Left ventricle myocardium inferior (tissue), 1 donor: ENCODE data around the gene MTFR1L. TPM values are rescaled to one million over a fixed set of nuclear protein-coding genes. Genes with fewer than 3 reads are reported as not detected.

Experiments
- DNase-seq: peaks from one replicate; pipeline ENCODE4 v3.0.0-alpha.2; 2020
- H3K27ac ChIP-seq: fragments of 200-600 bp; replicated peaks from 2 replicates; pipeline ENCODE4 v1.8.0; 2021
- H3K27me3 ChIP-seq: fragments of 200-600 bp; 2 replicates; pipeline ENCODE4 v1.8.0; 2021; ENCODE audit warnings: low read depth
- H3K36me3 ChIP-seq: fragments of 200-600 bp; 2 replicates; pipeline ENCODE4 v1.8.0; 2021
- H3K4me1 ChIP-seq: fragments of 200-600 bp; 2 replicates; pipeline ENCODE4 v1.8.0; 2021
- H3K4me3 ChIP-seq: fragments of 200-600 bp; 2 replicates; pipeline ENCODE4 v1.8.0; 2021; ENCODE audit warnings: mild to moderate bottlenecking, moderate library complexity
- H3K9me3 ChIP-seq: fragments of 200-600 bp; replicated peaks from 2 replicates; pipeline ENCODE4 v1.8.0; 2021
- CTCF ChIP-seq: fragments of 200-600 bp; IDR thresholded peaks from 2 replicates; pipeline ENCODE4 v1.8.0; 2021; ENCODE audit warnings: antibody characterized with exemption, mild to moderate bottlenecking, borderline replicate concordance
- intact Hi-C: fragments of 100-400 bp; cut with micrococcal nuclease; formaldehyde crosslinking; loops from one replicate; pipeline ENCODE4 v1.11.0; 2022
- total RNA-seq: library from RNA; stranded (reverse); fragmentation: NEBNext Ultra II Directional; extraction: Animal tissue kit (Norgen Biotek cat#: 25700); gene quantifications from one replicate; pipeline ENCODE4 v1.2.1, GENCODE V29; 2021
- donor health status: DM: no; HTN: yes; CAD: no; lungs with severe emphysema.

MTFR1L gene
- total RNA-seq, 1 donor from 2014 or later: 252 TPM

DNA sequence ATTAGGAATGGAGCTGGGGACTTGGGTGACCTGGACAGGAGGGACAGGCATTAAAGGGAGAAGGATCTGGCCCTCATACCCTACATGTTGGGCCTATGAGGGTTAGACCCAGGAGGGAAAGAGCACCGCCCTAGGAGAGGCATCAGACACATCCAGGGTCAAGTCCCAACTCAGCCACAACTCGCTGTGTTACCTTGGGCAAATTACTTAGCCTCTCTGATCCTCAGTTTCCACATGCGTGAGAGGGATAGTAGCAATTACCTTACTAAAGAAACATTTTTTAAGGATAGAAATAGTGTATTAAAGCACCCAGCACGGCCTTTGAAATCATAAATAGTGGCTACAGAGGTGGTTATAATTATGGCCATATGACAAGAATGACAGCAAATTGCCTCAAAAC lies 39.9 kb upstream of the MTFR1L start:
- Histone ChIP-seq H3K27ac (no peak overlapping the region), H3K27me3 (no peaks in the 10 kb centered on the region), H3K9me3 (no peaks in the 10 kb centered on the region), H3K36me3 (peaks cover 17% of the 10 kb centered on the region), H3K4me3 (no peak overlapping the region), H3K4me1 (peaks cover 31% of the 10 kb centered on the region)
- no peak for TF ChIP-seq CTCF
- no peak for DNase-seq
- intact Hi-C loops: no loop called here

DNA sequence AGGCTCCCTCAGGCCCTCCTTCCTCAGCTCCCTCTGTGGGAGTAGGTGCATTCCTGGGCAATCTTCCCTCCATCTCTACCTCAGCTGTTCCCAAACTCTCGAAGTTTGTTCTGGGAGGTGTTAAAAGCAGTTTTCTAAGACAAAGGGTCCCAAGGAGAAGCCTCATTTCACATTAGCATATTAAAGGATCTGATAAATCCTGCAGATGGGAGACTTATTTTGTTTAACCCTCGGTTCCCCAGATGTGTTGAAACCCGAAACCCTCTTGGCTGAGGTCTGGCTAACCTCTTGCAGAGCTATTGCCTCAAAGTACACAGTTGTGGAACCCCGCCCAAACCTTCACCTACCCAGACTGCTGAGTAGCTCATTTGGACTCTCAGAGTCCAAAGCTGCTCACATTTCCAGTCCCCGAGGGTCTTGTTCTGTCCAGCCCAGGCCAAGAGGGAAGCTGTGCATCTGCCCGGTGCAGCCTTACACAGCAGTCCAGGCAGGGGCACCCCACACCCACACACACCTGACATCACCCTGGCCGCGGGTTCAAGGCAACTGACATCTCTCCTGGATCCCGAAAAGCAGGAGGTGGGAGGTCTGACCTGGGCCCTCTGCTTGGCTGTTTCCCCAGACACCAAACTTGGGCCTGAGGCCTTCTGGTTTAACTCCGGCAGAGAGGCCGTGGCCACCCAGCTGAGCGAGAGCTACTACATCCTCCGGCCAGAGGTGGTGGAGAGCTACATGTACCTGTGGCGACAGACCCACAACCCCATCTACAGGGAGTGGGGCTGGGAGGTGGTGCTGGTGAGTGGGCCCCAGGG lies 39.2 kb upstream of the MTFR1L start:
- intact Hi-C loops: no loop called here
- DNase-seq: no peak
- H3K36me3 ChIP-seq: peaks cover 17% of the 10 kb centered on the region
- H3K4me1 ChIP-seq: peaks cover 31% of the 10 kb centered on the region
- no peak for TF ChIP-seq CTCF
- H3K27ac ChIP-seq: no peak overlapping the region
- no peaks in the 10 kb centered on the region for H3K27me3 ChIP-seq
- no peak overlapping the region for H3K4me3 ChIP-seq
- no peaks in the 10 kb centered on the region for H3K9me3 ChIP-seq

GRCh38 chr1:25781130-25781433 lies 38.7 kb upstream of the MTFR1L start:
- intact Hi-C loops: no loop called here
- no peak for TF ChIP-seq CTCF
- Histone ChIP-seq H3K27ac (no peak overlapping the region), H3K4me3 (no peak overlapping the region), H3K9me3 (no peaks in the 10 kb centered on the region), H3K36me3 (peaks cover 17% of the 10 kb centered on the region), H3K4me1 (peaks cover 34% of the 10 kb centered on the region), H3K27me3 (no peaks in the 10 kb centered on the region)
- no peak for DNase-seq

DNA sequence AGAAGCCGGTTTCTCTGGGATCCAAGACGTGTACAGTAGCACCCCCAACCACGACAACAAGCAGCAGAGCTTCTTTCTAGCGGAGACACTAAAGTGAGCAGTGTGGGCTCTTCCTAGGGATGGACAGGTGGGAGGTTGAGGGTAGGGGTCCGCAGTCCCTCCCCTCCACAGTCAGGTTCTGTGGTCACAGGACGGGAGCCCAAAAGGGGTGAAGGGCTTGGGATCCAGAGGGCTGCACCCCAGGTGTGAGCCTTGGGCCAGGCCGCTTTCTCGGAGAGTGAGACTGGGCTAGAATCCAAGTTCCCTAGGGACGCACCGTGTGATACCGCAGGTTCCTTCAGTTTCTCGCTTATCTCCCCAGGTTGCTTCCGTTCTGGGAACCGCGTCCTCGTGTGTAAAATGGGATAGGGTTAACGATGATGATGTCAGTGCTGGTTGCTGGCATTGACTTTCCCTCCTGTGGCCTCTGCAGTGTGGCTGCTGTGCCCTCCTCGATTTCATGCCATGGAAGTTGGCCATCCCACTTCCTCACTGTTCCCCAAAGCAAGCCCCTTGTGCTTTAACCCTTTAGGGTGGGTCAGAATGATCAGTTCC lies 37.0 kb upstream of the MTFR1L start:
- intact Hi-C loops: no loop called here
- H3K4me3 ChIP-seq: no peak overlapping the region
- peaks cover 47% of the 10 kb centered on the region for H3K4me1 ChIP-seq
- H3K36me3 ChIP-seq: peaks cover 10% of the 10 kb centered on the region
- no peaks in the 10 kb centered on the region for H3K9me3 ChIP-seq
- no peak for DNase-seq
- no peak overlapping the region for H3K27ac ChIP-seq
- no peaks in the 10 kb centered on the region for H3K27me3 ChIP-seq
- TF ChIP-seq CTCF: no peak

DNA sequence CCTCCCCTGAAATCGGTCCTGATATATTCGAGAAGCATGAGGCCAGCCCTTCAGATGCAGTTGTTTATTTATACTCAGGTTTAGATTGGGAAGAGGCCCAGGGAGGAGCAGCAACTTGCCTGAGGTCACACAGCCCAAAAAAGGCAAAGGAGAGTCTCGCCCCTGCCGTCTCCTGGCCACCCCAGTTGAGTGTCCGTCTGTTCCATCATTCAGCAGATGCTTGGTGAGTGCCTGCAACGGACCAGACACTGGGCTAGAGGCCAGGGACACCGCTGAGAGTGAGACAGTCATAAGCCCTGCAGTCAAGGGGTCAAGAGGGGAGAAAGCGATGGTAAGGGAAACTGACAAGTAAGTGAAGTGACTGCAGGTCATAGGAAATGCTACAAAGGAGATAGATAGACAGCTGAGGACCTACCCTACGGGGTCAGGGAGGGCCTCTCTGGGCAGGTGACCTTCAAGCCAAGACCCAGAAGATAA lies 35.1 kb upstream of the MTFR1L start:
- Histone ChIP-seq H3K27ac (peak overlapping the region; percentile 64), H3K27me3 (no peaks in the 10 kb centered on the region), H3K4me3 (no peak overlapping the region), H3K9me3 (no peaks in the 10 kb centered on the region), H3K4me1 (peaks cover 50% of the 10 kb centered on the region), H3K36me3 (peaks cover under 1% of the 10 kb centered on the region)
- TF ChIP-seq CTCF: no peak
- DNase-seq: peak; percentile 76
- intact Hi-C loops: no loop called here
